GM10248 (cell line): ENCODE results near the gene INPP1.
"Not testable (repeated sequence)": the region's sequence is repeated elsewhere in the genome, so short reads cannot be mapped to it uniquely, and the experiment has no call there.

Source experiments
- CTCF ChIA-PET: fragments of 300-600 bp; sonication (Branson Sonifier 250); formaldehyde crosslinking; extraction: SDS; loops from one replicate; lab custom pipeline; 2021; ENCODE audit warnings: antibody characterized with exemption; lab: Yijun Ruan, JAX
- POLR2A ChIA-PET: fragments of 350-650 bp; sonication (Branson Sonifier 250); formaldehyde crosslinking; extraction: SDS; loops from one replicate; lab custom pipeline; 2020; ENCODE audit warnings: antibody characterized with exemption; lab: Yijun Ruan, JAX
- DNase-seq: peaks from one replicate; pipeline ENCODE4 v3.0.0; 2012; ENCODE audit errors: extremely low spot score
- CTCF ChIP-seq: IDR thresholded peaks from 2 replicates; pipeline ENCODE4 v1.5.1; 2012; ENCODE audit warnings: mild to moderate bottlenecking, low read depth; ENCODE audit errors: extremely low read depth, missing control alignments, control extremely low read depth

INPP1 gene

GRCh38 chr2:190327867-190328572 is 15.4 kb upstream of the INPP1 start:
- no peak for TF ChIP-seq CTCF
- no peak for DNase-seq
- CTCF ChIA-PET: interaction anchor here (0.8 to 1.2 kb wide), 2 partner anchors 10 to 26 kb away, joined by 3 read pairs; no protein-coding TSS in a partner anchor
- POLR2A ChIA-PET: no interaction called here

GRCh38 chr2:190328573-190329147 is 14.7 kb upstream of the INPP1 start:
- CTCF ChIA-PET: interaction anchor here (0.8 kb wide), 1 partner anchor 10 kb away, joined by 3 read pairs; no protein-coding TSS in a partner anchor
- no peak for DNase-seq
- TF ChIP-seq CTCF: no peak
- POLR2A ChIA-PET: no interaction called here

- no peak for DNase-seq
- ChIA-PET POLR2A (no interaction called here), CTCF (no interaction called here)
- TF ChIP-seq CTCF: no peak
Observed at GRCh38 chr2:190333395-190333794, 10.0 kb upstream of the INPP1 start.

DNA sequence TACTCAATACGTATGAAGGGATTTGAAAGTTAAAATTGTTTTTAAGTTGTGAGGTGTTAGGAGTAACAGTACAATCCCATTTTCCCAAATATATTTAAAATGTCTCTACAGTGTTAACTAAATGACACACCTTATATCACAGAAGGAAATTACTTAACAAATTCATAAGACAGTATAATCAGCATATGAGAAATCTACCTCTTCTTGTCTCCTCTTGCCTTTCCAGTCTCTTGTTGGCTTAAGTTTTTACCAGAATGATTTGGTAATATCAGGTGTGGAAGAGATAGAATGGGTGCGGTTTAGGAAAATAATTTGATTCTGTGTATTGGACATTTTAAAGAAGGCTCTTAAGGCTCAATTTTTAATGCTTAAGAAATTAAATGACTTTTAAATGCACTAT is 9.5 kb upstream of the INPP1 start:
- TF ChIP-seq CTCF: no peak
- no peak for DNase-seq
- POLR2A ChIA-PET: no interaction called here
- CTCF ChIA-PET: no interaction called here

DNA sequence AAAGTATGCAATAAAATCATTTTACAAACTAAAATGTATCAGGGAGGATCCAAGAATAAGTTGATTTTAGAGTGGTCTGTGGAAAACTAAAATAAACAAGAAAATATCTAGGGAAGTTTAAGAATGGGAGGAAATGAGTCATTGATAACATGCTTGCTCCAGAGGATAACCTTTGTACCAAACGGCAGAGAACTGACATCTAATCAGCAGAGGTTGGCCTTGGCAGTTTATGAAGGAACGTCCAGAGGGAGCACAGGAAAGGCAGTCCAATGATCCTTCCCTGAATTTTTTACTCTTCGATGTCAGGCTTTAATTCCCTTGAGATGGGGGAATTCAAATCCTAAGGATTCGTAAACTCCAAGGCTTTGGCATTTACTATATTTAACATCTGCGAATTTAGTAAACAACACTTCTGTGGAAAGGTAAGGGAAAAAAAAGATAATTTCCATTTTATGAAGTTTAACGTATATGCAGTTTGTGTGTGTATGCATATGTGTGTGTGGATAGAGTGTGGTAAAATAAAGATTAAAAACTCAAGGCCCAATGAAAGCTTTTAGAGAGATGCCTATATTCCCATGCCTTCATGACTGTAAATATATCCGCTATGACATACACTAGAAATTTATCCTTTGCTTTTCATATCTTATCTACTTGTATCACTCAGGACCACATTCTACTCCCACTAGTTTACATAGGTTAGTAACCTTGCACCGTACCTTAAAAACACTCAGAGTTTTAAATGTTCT is 8.7 kb upstream of the INPP1 start:
- DNase-seq: no peak
- POLR2A ChIA-PET: no interaction called here
- TF ChIP-seq CTCF: no peak
- CTCF ChIA-PET: no interaction called here

- no peak for TF ChIP-seq CTCF
Observed at GRCh38 chr2:190335225-190335559, 8.2 kb upstream of the INPP1 start.

DNA sequence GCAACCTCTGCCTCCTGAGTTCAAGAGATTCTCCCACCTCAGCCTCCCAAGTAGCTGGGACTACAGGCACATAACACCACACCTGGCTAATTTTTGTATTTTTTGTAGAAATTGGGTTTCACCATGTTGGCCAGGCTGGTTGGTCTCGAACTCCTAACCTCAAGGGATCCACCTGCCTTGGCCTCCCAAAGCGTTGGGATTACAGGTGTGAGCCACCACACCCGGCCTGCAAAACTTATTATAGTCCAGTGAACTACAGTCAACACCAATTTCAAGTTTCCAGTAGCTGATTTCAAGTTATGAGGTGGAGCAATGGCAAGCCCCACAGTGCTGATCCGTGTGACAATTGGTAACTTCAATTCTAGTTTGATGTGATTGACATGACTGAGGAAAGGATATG is 7.8 kb upstream of the INPP1 start:
- POLR2A ChIA-PET, CTCF ChIA-PET, DNase-seq: not testable (repeated sequence)

More at GRCh38 chr2:190335225-190335559, 8.2 kb upstream of the INPP1 start:
- CTCF ChIA-PET: no interaction called here
- POLR2A ChIA-PET: no interaction called here
- DNase-seq: no peak
